Endodermal cell (in vitro differentiated cells): ENCODE results near the gene ALX1. TPM values are rescaled to one million over a fixed set of nuclear protein-coding genes. Genes with fewer than 3 reads are reported as not detected.
"Not testable (repeated sequence)": the region's sequence is repeated elsewhere in the genome, so short reads cannot be mapped to it uniquely, and the experiment has no call there.

Experiments used
- DNase-seq: peaks from one replicate; pipeline ENCODE4 v3.0.0-alpha.2; 2017
- H3K27ac ChIP-seq: 2 replicates; pipeline ENCODE4 v1.5.1; 2013; ENCODE audit warnings: mild to moderate bottlenecking, low read depth, low read length, moderate library complexity
- H3K27me3 ChIP-seq: 2 replicates; pipeline ENCODE4 v1.6.1; 2013; ENCODE audit warnings: mild to moderate bottlenecking, low read length, moderate library complexity; ENCODE audit not compliant: insufficient read depth, control insufficient read depth, poor library complexity, severe bottlenecking
- H3K36me3 ChIP-seq: 2 replicates; pipeline ENCODE4 v1.7.0; 2013; ENCODE audit warnings: mild to moderate bottlenecking, low read length, moderate library complexity; ENCODE audit not compliant: control insufficient read depth, insufficient read depth
- H3K4me1 ChIP-seq: one replicate; pipeline ENCODE4 v1.7.0; 2013; ENCODE audit warnings: low read length; ENCODE audit not compliant: control insufficient read depth, insufficient read depth
- H3K4me3 ChIP-seq: 2 replicates; pipeline ENCODE4 v1.5.1; 2013; ENCODE audit warnings: mild to moderate bottlenecking, low read length, moderate library complexity
- H3K9ac ChIP-seq: 2 replicates; pipeline ENCODE4 v1.6.1; 2013; ENCODE audit warnings: mild to moderate bottlenecking, low read length, moderate library complexity; ENCODE audit not compliant: poor library complexity, severe bottlenecking; ENCODE audit errors: extremely low read depth
- H3K9me3 ChIP-seq: 2 replicates; pipeline ENCODE4 v1.6.1; 2013; ENCODE audit warnings: mild to moderate bottlenecking, low read length, moderate library complexity; ENCODE audit not compliant: control insufficient read depth
- H3K27ac Mint-ChIP-seq: 2 replicates; pipeline ENCODE4 v1.8.0; 2020; ENCODE audit warnings: mixed read lengths
- H3K27me3 Mint-ChIP-seq: 2 replicates; pipeline ENCODE4 v1.8.0; 2021; ENCODE audit warnings: mild to moderate bottlenecking, mixed read lengths; ENCODE audit not compliant: insufficient read depth
- H3K36me3 Mint-ChIP-seq: 2 replicates; pipeline ENCODE4 v1.8.0; 2020; ENCODE audit warnings: low read depth, mixed read lengths
- H3K4me1 Mint-ChIP-seq: 2 replicates; pipeline ENCODE4 v1.8.0; 2020; ENCODE audit warnings: mixed read lengths
- H3K4me3 Mint-ChIP-seq: 2 replicates; pipeline ENCODE4 v1.8.0; 2020; ENCODE audit warnings: mild to moderate bottlenecking, moderate library complexity, mixed read lengths
- H3K9me3 Mint-ChIP-seq: 2 replicates; pipeline ENCODE4 v1.8.0; 2020; ENCODE audit warnings: mild to moderate bottlenecking, mixed read lengths
- WGBS, 2 experiments: methylation state at CpG; one replicate each; pipeline versions ENCODE4 v1.1.5 to v1.1.7; 2013; ENCODE audit warnings: missing lambda C conversion rate in 2 of 2, mixed read lengths in 1 of 2; ENCODE audit not compliant: insufficient coverage in 1 of 2, insufficient read length in 1 of 2; 5-methylcytosine and 5-hydroxymethylcytosine counted together
- total RNA-seq, 2 donors: library from RNA; stranded (reverse); fragmentation: NEBNext Ultra II Directional in 1 of 2; extraction: Animal tissue kit (Norgen Biotek cat#: 25700) in 1 of 2; gene quantifications; 2 replicates in 1 of 2; 3 replicates in 1 of 2; pipeline ENCODE4 v1.2.1, GENCODE V29; 2021
- TF ChIP-seq, protein P1 (sequence below): fragments of 200-600 bp; sonication (generic); conservative IDR thresholded peaks from 2 replicates; pipeline ENCODE4 v1.5.0; 2021; ENCODE audit warnings: antibody characterized with exemption, mild to moderate bottlenecking

Gene ALX1
- total RNA-seq, 2 donors from 2014 or later: 0.40 to 1.3 TPM

DNA sequence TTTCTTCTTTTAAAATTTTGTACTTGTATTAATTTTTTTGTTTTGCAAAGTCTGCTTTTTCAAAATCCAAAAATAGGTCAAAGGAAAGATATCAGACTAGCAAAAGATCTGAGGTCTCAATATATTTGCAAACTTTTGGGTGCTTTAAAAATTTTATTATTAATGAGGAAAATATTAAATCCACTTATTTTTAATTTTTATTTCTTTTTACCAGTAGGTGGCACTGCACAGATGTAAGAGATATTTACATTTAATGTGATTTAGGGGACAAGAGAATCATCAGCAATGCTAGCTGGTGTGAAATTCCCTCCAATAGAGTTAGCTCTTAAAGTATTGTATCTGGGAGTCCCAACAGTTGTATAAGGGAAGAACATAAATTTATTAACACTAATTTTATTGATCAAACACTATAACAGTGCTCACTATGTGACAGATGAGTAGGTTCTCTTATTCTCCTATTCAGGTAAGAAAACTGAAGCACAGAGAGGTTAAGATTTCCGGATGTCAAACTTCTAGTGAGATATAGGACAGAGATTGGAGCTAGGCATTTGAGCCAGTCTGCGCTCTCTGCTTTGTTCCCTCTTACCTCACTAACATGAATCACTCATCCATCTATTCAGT, 30.5 kb downstream of the ALX1 start:
- Mint-ChIP-seq H3K9me3 (peaks cover 4% of the 10 kb centered on the region), H3K27me3 (peaks cover 29% of the 10 kb centered on the region), H3K27ac (no peak overlapping the region), H3K4me1 (peaks cover 30% of the 10 kb centered on the region), H3K4me3 (no peak overlapping the region), H3K36me3 (no peaks in the 10 kb centered on the region)
- Histone ChIP-seq H3K27me3 (peaks cover 40% of the 10 kb centered on the region), H3K36me3 (no peaks in the 10 kb centered on the region), H3K27ac (no peak overlapping the region), H3K9me3 (no peaks in the 10 kb centered on the region), H3K4me3 (no peak overlapping the region), H3K9ac (no peak overlapping the region), H3K4me1 (peaks cover 4% of the 10 kb centered on the region)
- no peak for DNase-seq
- TF ChIP-seq, protein P1, sequence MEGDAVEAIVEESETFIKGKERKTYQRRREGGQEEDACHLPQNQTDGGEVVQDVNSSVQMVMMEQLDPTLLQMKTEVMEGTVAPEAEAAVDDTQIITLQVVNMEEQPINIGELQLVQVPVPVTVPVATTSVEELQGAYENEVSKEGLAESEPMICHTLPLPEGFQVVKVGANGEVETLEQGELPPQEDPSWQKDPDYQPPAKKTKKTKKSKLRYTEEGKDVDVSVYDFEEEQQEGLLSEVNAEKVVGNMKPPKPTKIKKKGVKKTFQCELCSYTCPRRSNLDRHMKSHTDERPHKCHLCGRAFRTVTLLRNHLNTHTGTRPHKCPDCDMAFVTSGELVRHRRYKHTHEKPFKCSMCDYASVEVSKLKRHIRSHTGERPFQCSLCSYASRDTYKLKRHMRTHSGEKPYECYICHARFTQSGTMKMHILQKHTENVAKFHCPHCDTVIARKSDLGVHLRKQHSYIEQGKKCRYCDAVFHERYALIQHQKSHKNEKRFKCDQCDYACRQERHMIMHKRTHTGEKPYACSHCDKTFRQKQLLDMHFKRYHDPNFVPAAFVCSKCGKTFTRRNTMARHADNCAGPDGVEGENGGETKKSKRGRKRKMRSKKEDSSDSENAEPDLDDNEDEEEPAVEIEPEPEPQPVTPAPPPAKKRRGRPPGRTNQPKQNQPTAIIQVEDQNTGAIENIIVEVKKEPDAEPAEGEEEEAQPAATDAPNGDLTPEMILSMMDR: peak; percentile 75
- 91% methylated on average over 2 of the region's 2 CpGs; no CpG with 5 or more reads in 1 of the 2 experiments for WGBS, 2 experiments

DNA sequence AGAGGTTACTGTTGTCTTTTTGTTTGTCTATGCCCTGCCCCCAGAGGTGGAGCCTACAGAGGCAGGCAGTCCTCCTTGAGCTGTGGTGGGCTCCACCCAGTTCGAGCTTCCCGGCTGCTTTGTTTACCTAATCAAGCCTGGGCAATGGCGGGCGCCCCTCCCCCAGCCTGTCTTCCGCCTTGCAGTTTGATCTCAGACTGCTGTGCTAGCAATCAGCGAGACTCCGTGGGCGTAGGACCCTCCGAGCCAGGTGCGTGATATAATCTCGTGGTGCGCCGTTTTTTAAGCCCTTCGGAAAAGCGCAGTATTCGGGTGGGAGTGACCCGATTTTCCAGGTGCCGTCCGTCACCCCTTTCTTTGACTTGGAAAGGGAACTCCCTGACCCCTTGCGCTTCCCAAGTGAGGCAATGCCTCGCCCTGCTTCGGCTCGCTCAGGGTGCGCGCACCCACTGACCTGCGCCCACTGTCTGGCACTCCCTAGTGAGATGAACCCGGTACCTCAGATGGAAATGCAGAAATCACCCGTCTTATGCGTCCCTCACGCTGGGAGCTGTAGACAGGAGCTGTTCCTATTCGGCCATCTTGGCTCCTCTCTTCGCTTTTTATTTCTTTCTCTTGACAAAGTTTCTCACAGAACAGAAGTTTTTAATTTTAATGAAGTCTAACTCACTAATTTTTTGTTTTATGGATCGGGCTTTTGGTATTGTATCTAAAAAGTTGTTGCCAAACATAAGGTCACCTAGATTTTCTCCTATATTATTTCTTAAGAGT, 38.0 kb downstream of the ALX1 start:
- not testable (repeated sequence) for H3K27me3 ChIP-seq, H3K36me3 ChIP-seq, H3K4me1 Mint-ChIP-seq, H3K27ac ChIP-seq, H3K4me1 ChIP-seq, DNase-seq, H3K9me3 ChIP-seq, H3K27me3 Mint-ChIP-seq, H3K36me3 Mint-ChIP-seq, H3K9ac ChIP-seq
- H3K4me3 Mint-ChIP-seq: peak overlapping the region; percentile 84
- WGBS, 2 experiments: 74 to 98% methylated on average over 17 to 33 of the region's 33 CpGs
- H3K27ac Mint-ChIP-seq: peak overlapping the region; percentile 99
- peaks cover 16% of the 10 kb centered on the region for H3K9me3 Mint-ChIP-seq
- peak overlapping the region; percentile 35 for H3K4me3 ChIP-seq

DNA sequence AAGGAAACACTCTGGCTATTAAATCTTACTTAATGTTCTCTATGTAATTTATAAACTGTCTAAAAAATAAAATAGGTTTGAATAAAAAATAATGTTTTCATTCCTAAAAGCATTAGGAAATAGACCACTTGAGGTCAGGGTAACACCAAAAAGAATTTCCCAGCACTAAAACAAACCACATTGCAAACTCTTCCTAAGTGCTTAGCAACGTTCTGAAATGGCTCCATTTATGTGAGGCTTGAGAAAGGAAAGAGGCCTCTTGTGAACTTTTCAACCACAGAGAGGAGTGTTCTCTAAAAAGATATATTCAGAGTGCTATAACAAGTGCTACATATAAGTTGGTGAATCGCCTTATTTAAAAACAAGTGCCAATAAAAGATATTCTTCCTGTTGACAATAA, 42.7 kb downstream of the ALX1 start:
- Histone ChIP-seq H3K4me1 (no peaks in the 10 kb centered on the region), H3K9me3 (no peaks in the 10 kb centered on the region), H3K27me3 (no peaks in the 10 kb centered on the region), H3K27ac (no peak overlapping the region), H3K4me3 (no peak overlapping the region), H3K9ac (no peak overlapping the region), H3K36me3 (no peaks in the 10 kb centered on the region)
- no peak overlapping the region for H3K27ac Mint-ChIP-seq
- no peak overlapping the region for H3K4me3 Mint-ChIP-seq
- H3K36me3 Mint-ChIP-seq: peaks cover 5% of the 10 kb centered on the region
- peaks cover 13% of the 10 kb centered on the region for H3K9me3 Mint-ChIP-seq
- TF ChIP-seq, protein P1: no peak
- 50% methylated on average over 1 of the region's 2 CpGs; no CpG with 5 or more reads in 1 of the 2 experiments for WGBS, 2 experiments
- H3K4me1 Mint-ChIP-seq: peaks cover 3% of the 10 kb centered on the region
- no peak for DNase-seq
- H3K27me3 Mint-ChIP-seq: no peaks in the 10 kb centered on the region
